SK-N-SH treated with all-trans-retinoic acid at 6 μM for 48 hours (cell line): Measurements from ENCODE around the gene FES.

ENCODE experiments used
- ATAC-seq: fragments of 200-7000 bp; cut with Tn5 transposase; 3 replicates; pipeline ENCODE4 v1.9.1; 2020; ENCODE audit warnings: mild to moderate bottlenecking, moderate library complexity
- CSRNP3 ChIP-seq: fragments of 250-450 bp; sonication (Bioruptor Pico); IDR thresholded peaks from 2 replicates; pipeline ENCODE4 v1.5.1; 2021; ENCODE audit warnings: mild to moderate bottlenecking, moderate library complexity
- ESRRG ChIP-seq: fragments of 250-450 bp; sonication (Bioruptor Pico); IDR thresholded peaks from 2 replicates; pipeline ENCODE4 v1.6.1; 2021; ENCODE audit warnings: mild to moderate bottlenecking
- OSR1 ChIP-seq: fragments of 250-450 bp; sonication (Bioruptor Pico); IDR thresholded peaks from 2 replicates; pipeline ENCODE4 v1.8.0; 2022; ENCODE audit warnings: moderate library complexity, mild to moderate bottlenecking, inconsistent platforms
- PATZ1 ChIP-seq: fragments of 250-450 bp; sonication (Bioruptor Pico); IDR thresholded peaks from 2 replicates; pipeline ENCODE4 v1.8.0; 2020; ENCODE audit warnings: mild to moderate bottlenecking, moderate library complexity, borderline replicate concordance
- POU6F1 ChIP-seq: fragments of 250-450 bp; sonication (Bioruptor Pico); IDR thresholded peaks from 2 replicates; pipeline ENCODE4 v1.8.0; 2021; ENCODE audit warnings: low read depth, mild to moderate bottlenecking, moderate library complexity, borderline replicate concordance
- PPARA ChIP-seq: fragments of 250-450 bp; sonication (Bioruptor Pico); IDR thresholded peaks from 2 replicates; pipeline ENCODE4 v1.5.0; 2020; ENCODE audit warnings: mild to moderate bottlenecking, borderline replicate concordance
- SNAI2 ChIP-seq: fragments of 250-450 bp; sonication (Bioruptor Pico); IDR thresholded peaks from 2 replicates; pipeline ENCODE4 v1.5.0; 2020; ENCODE audit warnings: mild to moderate bottlenecking, moderate library complexity
- TCF4 ChIP-seq: fragments of 250-450 bp; sonication (Bioruptor Pico); IDR thresholded peaks from 2 replicates; pipeline ENCODE4 v1.8.0; 2021; ENCODE audit warnings: mild to moderate bottlenecking, moderate library complexity, borderline replicate concordance
- TSHZ2 ChIP-seq: fragments of 250-450 bp; sonication (Bioruptor Pico); IDR thresholded peaks from 2 replicates; pipeline ENCODE4 v1.5.0; 2020; ENCODE audit warnings: mild to moderate bottlenecking, moderate library complexity
- ZC3H10 ChIP-seq: fragments of 250-450 bp; sonication (Bioruptor Pico); IDR thresholded peaks from 2 replicates; pipeline ENCODE4 v1.5.1; 2021; ENCODE audit warnings: mild to moderate bottlenecking, moderate library complexity
- ZFP30 ChIP-seq: fragments of 450-650 bp; formaldehyde crosslinking; IDR thresholded peaks from 2 replicates; pipeline ENCODE4 v1.5.0; 2022; ENCODE audit warnings: mild to moderate bottlenecking, moderate library complexity
- ZNF565 ChIP-seq: fragments of 450-650 bp; formaldehyde crosslinking; conservative IDR thresholded peaks from 2 replicates; pipeline ENCODE4 v1.5.0; 2020; ENCODE audit warnings: low read depth, mild to moderate bottlenecking, moderate library complexity
- ZNF70 ChIP-seq: fragments of 450-650 bp; formaldehyde crosslinking; IDR thresholded peaks from 2 replicates; pipeline ENCODE4 v1.5.0; 2020; ENCODE audit warnings: mild to moderate bottlenecking, moderate library complexity
- ZNF8 ChIP-seq: fragments of 450-650 bp; formaldehyde crosslinking; IDR thresholded peaks from 2 replicates; pipeline ENCODE4 v1.5.0; 2020; ENCODE audit warnings: mild to moderate bottlenecking, moderate library complexity
- TF ChIP-seq, protein P1 (sequence below): fragments of 250-450 bp; sonication (Bioruptor Pico); IDR thresholded peaks from 2 replicates; pipeline ENCODE4 v1.5.1; 2020; ENCODE audit warnings: low read depth, mild to moderate bottlenecking, moderate library complexity

FES gene

DNA sequence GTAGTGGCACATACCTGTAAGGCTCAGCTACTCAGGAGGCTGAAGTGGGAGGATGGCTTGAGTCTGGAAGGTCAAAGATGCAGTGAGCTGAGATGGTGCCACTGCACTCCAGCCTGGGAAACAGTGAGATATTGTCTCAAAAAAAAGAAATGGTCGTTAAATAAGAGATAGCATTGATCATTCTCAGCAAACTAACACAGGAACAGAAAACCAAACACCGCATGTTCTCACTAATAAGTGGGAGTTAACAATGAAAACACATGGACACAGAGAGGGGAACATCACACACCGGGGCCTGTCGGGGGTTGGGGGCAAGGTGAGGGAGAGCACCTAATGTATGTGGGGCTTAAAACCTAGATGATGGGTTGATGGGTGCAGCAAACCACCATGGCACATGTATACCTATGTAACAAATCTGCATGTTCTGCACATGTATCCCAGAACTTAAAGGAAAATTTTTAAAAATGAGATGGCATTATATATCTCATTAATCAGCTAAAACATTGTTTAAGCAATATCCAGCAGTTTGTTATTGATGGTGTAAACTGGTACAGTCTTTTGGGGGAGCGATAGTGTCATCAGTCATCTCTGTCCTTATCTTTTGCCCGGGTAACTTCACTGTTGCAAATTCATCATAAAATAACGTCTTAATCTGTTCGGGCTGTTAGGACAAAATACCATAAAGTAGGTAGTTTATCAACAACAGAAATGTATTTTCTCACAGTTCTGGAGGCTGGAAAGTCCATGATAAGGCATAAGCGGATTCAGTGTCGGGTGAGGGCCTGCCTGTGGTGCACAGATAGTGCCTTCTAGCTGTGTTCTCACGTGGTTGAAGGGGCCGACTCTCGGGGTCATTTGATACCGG lies 17.1 kb downstream of the FES start:
- TF ChIP-seq ZFP30 (CRISPR knock-in tag) (no peak), CSRNP3 (CRISPR knock-in tag) (no peak), OSR1 (no peak), ZNF565 (no peak)
- TF ChIP-seq, protein P1, sequence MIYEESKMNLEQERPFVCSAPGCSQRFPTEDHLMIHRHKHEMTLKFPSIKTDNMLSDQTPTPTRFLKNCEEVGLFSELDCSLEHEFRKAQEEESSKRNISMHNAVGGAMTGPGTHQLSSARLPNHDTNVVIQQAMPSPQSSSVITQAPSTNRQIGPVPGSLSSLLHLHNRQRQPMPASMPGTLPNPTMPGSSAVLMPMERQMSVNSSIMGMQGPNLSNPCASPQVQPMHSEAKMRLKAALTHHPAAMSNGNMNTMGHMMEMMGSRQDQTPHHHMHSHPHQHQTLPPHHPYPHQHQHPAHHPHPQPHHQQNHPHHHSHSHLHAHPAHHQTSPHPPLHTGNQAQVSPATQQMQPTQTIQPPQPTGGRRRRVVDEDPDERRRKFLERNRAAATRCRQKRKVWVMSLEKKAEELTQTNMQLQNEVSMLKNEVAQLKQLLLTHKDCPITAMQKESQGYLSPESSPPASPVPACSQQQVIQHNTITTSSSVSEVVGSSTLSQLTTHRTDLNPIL (CRISPR knock-in tag) = no peak
- ATAC-seq = 0 out of 3 replicates have a peak, but pooled peaks have one; percentile 2

DNA sequence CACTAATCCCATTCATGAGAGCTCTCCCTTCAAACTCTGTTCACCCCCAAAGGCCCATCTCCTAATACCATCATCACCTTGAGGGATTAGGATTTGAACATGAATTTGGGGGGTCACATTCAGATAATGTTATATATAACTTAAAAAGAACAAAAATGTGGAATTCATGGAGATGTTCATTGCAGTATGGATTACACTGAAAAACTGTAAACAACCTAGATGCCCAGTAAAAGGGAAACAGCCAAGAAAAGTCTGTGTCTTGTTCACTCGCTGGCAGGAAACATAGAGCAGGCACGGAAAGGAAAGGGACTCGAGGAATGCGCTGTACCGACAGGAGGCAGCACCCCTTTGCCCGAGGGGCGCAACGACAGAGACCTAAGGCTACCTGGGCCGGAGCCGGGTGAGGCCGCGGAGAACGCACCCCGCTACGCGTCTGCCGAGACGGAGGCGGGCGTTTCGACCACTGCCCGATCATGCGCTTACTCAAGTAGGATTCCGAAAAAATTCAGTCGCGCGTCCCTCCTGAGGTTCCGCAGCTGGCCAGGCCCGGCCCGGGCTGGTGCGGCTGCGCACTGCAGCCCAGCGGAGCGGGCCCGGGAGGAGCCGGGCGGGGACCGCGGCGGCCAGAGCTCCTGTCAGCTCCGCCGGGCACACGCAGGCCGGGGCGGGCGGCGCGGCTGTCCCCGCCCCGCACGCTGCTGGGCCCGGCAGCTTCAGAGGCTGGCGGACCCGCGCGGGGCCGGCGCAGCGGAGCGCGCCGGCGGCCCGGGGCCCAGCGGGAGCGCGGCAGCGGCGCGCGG lies 17.9 kb downstream of the FES start:
- TF ChIP-seq ZNF565 (no peak), OSR1 (no peak)
- peak; percentile 94 for ATAC-seq

GRCh38 chr15:90902840-90903732 lies 18.8 kb downstream of the FES start, which contains the start of gene MAN2A2:
MAN2A2 (plus strand) TSS chr15:90903302; CDS start chr15:90904208, 906 bp downstream.
- TF ChIP-seq PPARA (CRISPR knock-in tag) = no peak
- TF ChIP-seq ESRRG (CRISPR knock-in tag) = no peak
- TF ChIP-seq, protein P1 (CRISPR knock-in tag) = no peak
- TF ChIP-seq TCF4 (CRISPR knock-in tag) = no peak
- no peak for TF ChIP-seq PATZ1 (CRISPR knock-in tag)
- ATAC-seq = peak; percentile 72

DNA sequence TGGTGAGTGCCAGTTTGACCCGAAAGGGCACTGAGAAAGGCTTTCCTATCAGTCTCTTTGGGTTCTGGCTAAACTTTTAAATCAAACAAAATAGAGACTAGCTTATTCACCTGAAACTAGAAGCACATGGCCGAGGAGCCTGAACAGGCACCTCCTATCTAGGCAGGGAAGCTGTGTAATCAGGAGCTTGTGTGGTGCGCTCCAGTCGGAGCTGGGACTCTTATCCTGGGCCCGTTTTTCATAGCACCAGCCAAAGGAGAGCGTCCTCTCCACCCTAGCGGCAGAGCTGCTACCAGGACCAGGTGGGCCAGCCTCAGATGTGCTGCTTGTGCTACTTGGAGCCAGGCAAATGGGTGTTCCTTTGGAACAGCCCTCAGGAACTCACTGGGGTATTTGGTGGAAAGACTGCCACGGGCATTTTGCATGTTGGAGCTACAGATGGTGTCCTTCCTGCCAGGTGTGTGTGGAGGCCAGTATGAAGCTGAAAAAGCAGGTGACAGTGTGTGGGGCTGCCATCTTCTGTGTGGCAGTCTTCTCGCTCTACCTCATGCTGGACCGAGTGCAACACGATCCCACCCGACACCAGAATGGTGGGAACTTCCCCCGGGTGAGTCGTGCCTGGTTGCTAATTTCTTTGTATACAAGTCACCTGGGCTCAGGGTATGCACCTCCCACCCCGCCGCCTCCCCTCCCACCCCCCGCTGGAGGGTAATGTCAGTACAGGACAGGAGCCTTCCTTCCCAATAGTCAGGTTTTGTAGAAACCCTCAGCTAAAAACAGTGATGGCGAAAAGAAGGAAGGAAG lies 19.6 kb downstream of the FES start:
- ATAC-seq = peak; percentile 1; the same call in 1 of the 3 replicates
- no peak for TF ChIP-seq TSHZ2 (CRISPR knock-in tag)
- no peak for TF ChIP-seq PPARA (CRISPR knock-in tag)
- TF ChIP-seq ZNF8 (CRISPR knock-in tag) = no peak
- no peak for TF ChIP-seq POU6F1 (CRISPR knock-in tag)
- TF ChIP-seq SNAI2 = no peak
- no peak for TF ChIP-seq ZC3H10 (CRISPR knock-in tag)
- TF ChIP-seq, protein P1 (CRISPR knock-in tag) = no peak
- TF ChIP-seq PATZ1 (CRISPR knock-in tag) = no peak
- no peak for TF ChIP-seq ZNF70 (CRISPR knock-in tag)
- TF ChIP-seq ZFP30 (CRISPR knock-in tag) = no peak
